ELF-1 (cell line): Measurements from ENCODE around the gene CRISPLD2.
"Not testable (repeated sequence)": the region's sequence is repeated elsewhere in the genome, so short reads cannot be mapped to it uniquely, and the experiment has no call there.

Experiments
- DNase-seq: peaks from one replicate; pipeline ENCODE4 v3.0.0-alpha.2; 2016; ENCODE audit warnings: low read depth, low spot score

Gene CRISPLD2

DNA sequence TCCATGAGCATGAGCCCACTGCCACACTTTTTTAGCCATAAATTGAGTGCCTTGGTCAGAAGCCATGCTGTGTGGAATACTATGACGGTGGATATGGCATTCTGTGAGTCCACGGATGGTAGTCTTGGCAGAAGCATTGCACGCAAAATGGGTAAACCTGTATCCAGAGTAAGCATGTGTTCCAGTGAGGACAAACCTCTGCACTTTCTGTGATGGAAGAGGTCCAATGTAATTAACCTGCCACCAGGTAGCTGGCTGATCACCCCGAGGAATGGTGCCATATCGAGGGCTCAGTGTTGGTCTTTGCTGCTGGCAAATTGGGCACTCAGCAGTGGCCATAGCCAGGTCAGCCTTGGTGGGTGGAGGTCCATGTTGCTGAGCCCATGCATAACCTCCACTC lies 37.0 kb downstream of the CRISPLD2 start:
- DNase-seq: not testable (repeated sequence)

GRCh38 chr16:84859681-84860080 lies 39.9 kb downstream of the CRISPLD2 start:
- no peak for DNase-seq

DNA sequence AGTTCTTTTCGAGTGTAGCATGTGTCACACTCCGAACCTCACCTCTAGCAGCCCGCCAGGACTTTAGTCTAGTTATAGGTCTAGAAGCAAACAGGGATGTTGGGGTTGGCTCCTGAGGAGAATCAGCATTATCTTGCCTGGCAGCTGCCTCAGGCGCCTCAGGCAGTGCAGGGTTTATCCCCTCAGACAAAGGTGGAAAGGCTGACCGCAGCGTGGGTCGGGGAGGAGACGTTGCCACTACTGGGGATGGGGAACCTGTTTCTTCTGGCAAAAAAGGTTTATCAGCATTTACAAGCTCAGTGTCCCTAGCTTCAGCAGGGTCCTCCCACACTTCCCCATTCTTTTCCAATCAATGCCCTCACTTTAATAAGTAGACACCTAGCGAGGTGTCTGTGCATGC lies 40.6 kb downstream of the CRISPLD2 start:
- no peak for DNase-seq

DNA sequence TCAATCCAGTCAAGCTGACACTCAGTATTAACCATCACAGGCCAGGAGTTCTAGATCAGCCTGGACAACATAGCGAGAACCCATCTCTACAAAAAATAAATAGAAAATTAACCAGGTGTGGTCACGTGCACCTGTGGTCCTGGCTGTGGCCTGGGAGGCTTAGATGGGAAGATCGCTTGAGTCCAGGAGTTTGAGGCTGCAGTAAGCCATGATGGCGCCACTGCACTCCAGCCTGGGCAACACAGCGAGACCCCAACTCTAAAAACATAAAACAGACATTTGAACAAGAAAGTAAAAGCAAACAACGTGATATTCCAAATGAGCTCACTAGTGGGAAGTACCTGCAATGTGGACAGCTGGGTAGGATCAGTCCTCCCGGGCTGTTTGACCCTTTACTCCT lies 41.9 kb downstream of the CRISPLD2 start:
- DNase-seq: no peak

GRCh38 chr16:84862804-84863480 lies 43.2 kb downstream of the CRISPLD2 start:
- no peak for DNase-seq

DNA sequence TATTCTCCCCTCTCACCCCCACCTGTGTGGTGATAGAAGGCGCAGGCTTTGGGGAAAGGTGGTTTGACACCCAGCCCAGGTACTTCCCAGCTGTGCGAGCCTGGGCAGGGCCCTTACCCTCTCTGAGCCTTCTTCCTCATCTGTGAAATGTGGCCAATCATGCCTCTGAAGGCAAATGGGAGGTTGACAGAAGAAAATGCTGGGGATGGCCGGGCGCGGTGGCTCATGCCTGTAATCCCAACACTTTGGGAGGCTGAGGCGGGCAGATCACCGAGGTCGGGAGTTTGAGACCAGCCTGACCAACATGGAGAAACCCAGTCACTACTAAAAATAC lies 43.7 kb downstream of the CRISPLD2 start:
- DNase-seq: no peak

DNA sequence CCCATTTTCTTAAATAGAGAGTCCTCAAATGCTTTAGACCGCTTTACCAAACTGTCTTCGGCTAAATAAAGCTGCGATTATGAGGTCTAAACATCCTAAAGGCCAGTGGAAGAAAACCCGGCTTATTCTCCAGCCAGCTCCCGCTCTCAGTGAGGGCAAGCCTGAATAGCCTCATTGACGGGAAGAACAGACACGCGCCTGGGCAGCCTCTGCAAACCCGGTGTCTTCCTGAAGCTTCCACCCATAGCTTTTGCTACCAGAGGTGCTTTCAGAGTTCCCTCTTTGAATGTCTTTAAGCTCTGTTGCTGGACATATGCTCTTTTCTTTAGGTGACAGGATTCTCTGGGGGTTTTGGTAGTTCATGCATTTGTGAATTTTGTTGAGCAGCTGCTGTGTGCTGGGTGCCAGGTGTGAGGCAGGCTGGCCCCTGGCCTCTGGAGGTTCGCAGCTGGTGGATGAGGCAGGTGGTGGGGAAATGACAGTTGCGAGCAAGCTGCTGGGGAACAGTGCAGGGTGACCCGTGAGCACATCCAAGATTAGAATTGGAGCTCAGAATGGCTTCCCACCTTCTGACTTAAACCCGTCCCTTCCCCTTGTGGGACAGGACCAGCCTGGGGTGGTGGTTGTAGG lies 44.7 kb downstream of the CRISPLD2 start:
- no peak for DNase-seq

GRCh38 chr16:84867696-84868095 lies 47.9 kb downstream of the CRISPLD2 start:
- DNase-seq: no peak

DNA sequence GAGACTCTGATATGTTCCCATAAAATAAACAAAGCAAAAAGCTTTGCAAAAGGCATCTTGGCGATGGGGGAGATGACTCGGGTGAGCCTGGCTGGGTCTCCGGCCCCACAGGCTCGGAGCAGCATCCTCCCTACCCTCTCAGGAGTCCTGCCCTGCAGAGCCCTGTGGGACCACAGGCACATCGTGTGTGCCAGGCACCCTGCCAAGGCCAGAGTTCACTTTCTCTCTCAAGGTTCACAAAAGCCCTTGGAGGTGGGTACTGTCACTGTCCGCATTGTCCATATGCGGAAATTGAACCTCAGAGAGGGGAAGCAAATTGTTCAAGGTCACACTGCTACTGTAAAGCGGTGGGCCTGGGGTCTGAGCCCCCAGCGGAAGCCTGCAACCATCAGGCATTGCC lies 48.5 kb downstream of the CRISPLD2 start:
- DNase-seq: no peak

- DNase-seq: no peak
These were observed 49.2 kb downstream of the CRISPLD2 start for GRCh38 chr16:84868829-84869472.

DNA sequence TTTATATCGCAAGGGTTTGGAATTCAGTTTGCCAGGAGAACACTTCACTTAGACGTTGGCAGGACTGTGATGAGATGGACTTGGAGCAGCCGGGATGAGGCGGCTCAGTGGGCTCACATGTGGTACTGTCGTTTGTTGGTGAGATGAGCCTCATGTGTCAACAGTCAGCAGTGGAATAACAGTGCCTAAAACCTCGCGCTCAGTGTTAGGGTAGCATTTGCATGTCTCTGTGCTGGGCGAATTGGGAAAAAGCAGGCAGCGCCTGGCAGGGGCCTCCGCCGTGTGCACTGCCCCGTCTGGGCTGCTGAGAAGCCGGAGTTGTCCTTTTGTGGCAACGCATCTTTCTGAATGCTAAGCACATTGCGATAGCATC lies 49.7 kb downstream of the CRISPLD2 start:
- no peak for DNase-seq

- DNase-seq: not testable (repeated sequence)
These were observed 53.2 kb downstream of the CRISPLD2 start for GRCh38 chr16:84872971-84873370.

GRCh38 chr16:84874004-84874435 lies 54.2 kb downstream of the CRISPLD2 start:
- DNase-seq: no peak

DNA sequence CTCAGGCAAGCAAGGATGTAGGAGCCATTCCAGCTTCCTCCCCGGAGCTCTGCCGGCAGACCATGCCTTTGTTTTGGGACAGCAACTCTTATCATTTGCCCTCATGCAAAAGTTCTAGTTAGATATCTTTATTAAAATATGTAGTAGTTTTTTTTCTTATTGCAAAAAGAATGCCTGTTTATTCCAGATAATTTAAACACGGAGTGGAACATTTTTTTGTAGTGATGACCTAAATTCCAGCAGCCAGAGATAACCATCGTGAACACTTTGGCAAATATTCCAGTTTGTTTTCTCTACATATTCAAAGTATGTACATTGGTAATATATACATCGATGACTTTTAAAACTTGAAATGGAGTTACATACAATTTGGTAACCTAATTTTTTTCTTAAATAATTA lies 54.8 kb downstream of the CRISPLD2 start:
- no peak for DNase-seq

- DNase-seq: no peak
These were observed 55.2 kb downstream of the CRISPLD2 start for GRCh38 chr16:84874983-84875382.

GRCh38 chr16:84875846-84876245 lies 56.1 kb downstream of the CRISPLD2 start:
- no peak for DNase-seq

DNA sequence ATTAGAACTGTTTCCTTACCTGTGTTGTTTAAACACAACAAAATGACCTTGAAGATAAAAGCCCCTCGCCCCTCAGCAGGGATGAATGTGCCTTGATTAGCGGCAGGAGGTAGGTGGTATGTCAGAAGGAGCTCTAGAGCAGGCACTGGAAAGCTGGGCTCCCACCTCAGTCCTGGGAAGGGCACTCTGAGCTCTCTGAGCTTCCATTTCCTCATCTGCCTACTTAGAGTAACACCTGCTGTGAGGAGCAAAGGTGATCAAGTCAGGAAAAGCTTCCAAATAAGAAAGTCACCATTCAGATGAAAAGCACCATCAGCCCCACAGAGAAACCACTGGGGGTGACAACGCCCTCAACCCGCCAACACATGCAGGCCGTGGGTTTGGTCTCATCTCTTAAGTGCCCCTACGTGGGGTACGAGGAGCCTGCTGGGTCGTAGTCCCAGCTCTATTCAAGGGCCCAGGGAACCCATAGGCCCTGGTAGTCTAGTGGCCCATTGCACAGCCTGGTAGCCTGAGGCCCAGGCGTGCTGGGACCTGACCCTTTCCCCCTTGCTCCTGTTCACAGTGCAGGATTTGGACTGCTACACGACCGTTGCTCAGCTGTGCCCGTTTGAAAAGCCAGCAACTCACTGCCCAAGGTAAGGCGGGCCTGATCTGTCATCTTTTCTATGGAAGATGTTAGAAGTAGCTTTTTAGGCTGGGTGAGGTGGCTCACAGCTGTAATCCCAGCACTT lies 57.3 kb downstream of the CRISPLD2 start:
- no peak for DNase-seq

DNA sequence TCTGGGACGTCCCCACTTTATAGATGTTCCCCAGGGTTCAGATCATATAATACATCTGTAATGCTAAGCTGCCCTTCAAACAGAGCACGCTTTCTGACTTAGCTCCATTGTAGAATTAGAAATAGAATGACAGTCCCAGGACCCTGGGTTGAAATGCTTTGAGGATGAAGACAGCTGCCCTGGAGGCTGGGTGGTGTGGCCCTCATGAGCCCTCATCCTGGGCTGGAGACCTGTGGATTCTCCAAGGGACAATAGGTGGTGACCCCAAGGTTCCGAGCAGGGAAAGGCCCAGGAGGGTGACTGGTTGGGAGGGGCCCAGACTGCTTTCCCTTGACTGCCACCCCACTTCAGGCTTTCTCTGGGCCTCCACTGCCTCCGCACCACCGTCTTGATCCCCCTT lies 59.0 kb downstream of the CRISPLD2 start:
- no peak for DNase-seq

DNA sequence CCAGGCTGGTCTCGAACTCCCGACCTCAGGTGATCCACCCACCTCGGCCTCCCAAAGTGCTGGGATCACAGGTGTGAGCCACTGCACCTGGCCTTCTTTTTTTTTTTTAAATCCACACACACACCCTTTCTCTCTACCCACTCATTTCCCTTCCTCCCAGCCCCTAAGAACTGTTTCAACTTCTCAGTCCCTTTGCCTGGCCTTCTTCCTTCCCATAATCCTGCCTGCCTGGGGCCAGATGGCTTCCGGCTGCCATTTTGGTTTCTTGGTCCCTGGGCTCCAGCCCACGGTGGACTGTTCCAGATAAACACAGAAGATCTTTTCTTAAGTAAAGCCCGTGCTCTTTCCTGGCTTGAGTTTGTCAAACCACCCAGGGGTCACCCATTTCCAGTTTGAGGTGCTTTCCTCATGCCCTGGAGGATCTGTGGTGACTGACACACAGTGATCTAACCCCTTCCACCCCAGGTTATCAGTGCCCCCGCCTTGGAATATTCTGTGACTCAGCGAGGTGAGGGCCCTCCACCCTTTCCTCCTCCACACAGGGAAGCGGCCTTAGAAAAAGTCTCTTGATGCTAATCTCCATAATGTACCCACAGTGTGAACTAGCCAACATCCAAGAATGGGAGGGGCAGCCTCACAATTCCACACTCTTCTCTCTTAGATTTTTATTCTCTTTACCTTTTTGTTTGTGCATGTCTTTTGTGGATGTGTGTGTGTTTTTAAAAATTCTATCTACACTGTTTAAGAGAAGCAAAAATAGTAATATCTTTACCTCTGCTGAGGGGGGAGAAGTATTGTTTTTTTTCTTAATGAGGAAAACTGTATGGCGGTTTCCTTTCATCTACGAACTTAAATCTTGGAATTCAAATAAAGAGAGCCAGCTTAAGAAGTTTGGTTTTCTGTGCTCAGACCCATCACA lies 60.0 kb downstream of the CRISPLD2 start:
- no peak for DNase-seq

DNA sequence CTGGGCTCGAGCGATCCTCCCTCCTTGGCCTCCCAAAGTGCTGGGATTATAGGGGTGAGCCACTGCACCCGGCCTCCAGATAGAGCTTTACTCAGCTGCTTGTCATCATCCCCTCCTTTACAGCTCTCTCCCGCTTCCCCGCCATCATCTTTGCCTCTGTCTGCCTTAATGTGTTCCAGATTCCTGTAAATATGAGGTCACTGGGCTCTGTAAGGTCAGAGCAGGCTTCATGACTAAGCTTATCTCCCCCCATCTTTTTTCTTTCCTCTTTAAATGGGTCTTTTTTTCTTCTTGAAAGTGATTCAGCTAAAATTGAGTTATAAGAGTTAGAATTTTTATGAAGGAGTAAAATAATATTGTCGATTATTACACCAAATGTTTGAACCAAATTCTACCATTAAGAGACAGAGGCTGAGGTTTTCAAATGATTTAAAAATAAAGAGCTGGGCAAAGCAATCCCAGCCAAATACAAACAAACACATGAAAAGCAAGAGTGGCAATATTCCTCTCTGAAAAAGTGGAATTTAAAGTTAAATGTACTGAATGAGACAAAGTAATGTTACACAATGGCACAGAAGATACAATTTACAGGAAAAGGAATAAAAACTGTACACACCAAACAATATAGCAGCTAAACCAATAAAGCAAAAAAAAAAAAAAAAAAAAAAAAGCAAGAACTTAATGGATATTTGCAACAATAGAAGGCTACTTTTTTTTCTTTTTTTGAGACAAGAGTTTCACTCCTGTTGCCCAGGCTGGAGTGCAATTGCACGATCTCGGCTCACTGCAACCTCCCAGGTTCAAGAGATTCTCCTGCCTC lies 62.1 kb downstream of the CRISPLD2 start:
- DNase-seq: no peak

- peak; percentile 70 for DNase-seq
These were observed 63.5 kb downstream of the CRISPLD2 start for GRCh38 chr16:84883301-84883700.
